GM19467 (cell line): Measurements from ENCODE around the gene ARMH1.
A peak's percentile ranks its signal among the peaks of the same experiment; 100 is the strongest.

Source experiments
- ATAC-seq: cut with Tn5 transposase; IDR thresholded peaks from one replicate; pipeline ENCODE4 v1.9.1; 2021; ENCODE audit warnings: mild to moderate bottlenecking, moderate library complexity; ENCODE audit not compliant: unreplicated experiment

The ARMH1 gene

DNA sequence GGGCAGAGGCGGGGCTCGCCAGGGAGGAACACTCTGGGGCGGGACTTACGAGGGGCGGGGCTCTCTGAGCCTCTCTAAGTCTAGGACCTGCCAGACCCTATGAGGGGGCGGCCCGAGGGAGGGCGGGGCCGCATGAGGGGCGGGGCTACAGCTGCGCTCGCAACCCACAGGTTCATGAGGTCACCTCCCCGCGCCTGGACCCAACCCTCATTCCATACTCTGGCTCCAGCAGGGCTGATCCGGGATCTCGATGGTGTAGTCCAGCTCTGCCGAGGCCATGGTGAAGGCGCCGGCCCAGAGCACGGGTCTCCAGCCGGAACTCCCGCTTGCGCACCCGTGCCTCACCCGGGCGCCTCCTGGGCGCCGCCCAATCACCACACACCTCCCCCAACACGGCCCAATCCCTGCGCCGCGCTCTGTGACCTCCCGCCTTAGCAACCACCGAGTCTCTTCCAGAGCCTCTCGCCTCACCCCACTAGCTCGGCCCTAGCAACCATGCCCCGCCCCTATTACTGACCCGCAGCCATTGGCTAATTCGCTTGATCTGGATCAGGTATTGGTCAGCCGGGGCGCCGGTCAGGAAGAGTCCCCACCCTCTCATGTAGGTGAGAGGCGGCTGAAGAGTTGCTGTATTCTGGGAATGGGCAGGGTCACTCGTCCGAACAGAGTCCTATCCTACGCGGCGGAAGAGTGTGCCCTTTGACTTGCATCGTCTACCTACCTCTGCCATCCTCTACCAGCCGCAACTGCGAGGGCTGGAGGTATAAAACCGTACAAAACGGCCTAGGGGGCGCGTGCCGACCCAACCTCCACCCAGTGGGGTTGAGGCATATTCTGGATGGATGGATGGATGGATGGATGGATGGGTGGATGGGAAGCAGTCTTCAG lies at the start of gene ARMH1, which contains the start of gene TMEM53:
TSS of gene ARMH1 (plus strand) at position 602 of the 888 bp plus-strand sequence. CDS start 14,984 bp downstream, outside the sequence.
TSS of gene TMEM53 (minus strand) at position 369 of the 888 bp plus-strand sequence. CDS start at position 279, 90 bp downstream.
- ATAC-seq = peak; percentile 90

DNA sequence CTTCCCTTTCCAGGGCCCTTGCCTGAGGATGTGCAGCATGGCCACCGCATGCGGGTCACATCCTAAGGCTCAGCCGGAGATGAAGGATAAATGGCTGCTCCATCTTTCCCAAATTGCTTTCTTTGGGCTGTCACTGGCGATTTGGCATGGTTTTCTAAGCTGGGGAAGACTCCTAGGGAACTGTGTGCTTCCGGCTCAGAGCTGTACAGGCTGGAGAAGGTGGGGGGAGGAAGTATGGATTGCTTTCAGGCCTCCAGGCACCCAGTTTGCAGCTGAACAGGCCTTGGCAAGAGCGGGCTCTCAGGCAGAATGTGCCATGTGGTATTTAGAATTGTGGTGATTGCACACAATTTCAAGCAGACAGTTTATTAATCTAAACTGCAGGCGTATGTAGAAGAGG lies 49.2 kb upstream of the ARMH1 start:
- ATAC-seq = no peak

DNA sequence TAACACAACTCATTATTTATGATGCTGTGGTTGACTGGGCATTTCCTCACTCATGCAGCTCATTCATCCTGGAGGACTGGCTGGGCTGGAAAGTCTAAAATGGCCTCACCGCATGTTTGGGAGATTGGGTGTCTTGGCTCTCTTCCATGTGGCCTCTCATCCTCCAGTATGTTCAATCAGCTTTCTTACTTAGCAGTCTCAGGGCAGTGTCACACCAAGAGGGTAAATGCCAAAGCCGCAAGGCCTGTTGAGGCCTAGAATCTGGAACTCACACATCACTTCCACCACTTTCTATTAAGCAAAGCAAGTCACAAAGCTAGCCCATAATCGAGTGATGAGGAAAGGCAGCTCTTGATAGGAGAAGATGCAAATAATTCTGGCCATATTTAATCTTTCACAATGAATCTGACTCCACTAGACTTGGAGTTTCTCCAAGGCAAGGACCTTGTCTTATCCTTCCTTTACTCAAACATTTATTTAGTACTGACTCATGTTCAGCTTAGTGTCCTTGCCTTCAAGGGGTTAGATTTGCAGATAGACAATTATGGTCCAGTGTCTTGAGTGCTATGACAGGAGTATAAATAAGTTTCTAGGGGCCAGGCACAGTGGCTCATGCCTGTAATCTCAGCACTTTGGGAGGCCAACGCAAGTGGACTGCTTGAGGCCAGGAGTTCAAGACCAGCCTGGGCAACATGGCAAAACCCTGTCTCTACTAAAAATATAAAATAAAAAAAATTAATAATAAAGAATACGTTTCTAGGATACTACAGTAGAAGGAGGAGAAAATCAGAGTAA lies 45.4 kb upstream of the ARMH1 start:
- no peak for ATAC-seq

DNA sequence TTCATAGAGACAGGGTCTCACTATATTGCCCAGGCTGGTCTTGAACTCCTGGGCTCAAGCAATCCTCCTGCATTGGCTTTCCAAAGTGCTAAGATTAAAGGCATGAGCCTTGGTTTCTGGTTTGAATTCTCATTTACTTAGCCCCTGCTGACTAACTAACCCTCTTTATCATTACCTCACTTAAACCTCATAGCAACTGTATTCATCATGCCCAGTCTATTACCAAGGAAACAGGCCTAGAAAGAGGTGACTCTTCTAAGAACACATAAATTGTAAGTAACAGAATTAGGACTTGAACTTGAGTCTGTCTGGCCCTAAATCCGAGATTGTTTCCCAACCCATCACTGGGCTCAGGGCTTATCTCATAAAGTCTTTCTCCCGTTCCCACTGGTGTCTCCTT lies 44.4 kb upstream of the ARMH1 start:
- ATAC-seq = no peak

DNA sequence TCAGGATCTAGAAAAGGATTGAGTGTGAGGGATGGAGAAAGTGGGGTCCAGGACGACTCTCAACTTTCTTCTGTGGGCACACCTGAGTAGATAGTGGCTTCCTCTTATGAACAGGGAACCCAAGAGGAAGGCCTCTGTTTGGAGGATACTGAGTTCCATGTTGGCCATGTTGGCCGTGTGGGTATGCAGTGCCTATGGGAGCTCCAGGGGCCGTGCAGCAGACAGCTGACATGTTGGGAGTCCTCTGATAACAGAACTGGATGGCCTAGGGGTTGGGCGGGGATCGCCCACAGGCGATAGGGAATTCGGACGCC lies 43.2 kb upstream of the ARMH1 start:
- ATAC-seq = no peak

DNA sequence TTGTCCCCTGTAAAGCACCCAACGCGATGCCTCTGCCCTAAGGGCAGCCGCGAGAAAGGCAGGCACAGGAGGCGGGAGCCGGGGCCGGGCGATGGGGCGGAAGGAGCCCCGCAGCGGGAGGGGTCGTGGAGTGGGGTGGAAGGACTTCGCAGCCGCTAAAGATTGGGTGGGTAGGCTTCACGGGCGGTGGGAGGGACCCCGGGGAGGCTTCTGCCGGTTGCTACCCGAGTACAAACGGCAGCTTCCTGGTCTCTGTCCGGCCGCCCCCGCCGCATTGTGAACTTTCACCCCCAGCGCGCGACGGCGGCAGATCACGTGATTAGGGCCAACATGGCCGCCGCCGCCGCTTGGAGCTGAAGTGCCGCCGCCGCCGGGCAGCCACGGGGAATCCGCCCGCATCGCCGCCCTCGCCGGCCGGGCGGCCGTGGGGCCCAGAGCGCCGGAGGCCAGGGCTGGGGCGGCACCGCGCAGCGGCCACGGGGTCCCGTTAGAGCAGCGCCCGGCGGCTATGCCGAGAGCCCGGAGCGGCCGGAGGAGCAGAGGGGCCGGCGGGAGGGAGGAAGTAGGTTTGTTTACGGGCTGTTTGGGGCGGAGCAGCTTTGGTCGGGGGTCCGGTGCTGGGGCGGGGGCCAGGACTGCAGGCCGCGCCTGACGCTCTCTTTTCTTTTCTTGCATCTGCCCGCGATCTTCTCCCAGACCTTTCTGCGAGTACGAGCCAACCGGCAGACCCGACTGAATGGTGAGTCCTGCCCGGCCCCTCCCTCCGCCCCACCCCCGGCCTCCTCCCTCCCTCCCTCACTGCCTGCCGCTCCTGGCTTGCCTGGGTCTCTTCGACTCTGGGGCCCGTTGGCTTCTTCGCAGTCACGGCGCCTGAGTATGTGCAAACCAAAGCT lies 42.6 kb upstream of the ARMH1 start:
- ATAC-seq = peak; percentile 61

DNA sequence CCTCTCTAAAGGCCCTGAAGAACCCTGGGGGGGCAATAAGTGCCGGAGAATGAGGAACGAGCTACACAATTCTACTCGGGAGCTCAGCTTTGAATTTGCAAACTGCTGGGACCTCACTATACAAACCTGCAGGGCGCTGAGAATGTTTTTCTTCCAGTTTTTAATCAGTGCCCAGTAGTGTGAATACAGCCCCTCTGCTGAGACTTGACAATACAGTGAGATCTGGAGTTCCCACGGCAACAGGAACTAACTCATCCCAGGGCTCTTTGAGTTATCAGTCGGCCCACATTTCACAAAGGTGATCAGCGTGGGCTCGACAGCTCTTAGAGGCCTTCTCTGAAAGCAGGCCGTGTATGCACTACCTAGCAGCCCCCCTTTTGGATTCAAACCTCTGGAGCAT lies 41.9 kb upstream of the ARMH1 start:
- no peak for ATAC-seq

DNA sequence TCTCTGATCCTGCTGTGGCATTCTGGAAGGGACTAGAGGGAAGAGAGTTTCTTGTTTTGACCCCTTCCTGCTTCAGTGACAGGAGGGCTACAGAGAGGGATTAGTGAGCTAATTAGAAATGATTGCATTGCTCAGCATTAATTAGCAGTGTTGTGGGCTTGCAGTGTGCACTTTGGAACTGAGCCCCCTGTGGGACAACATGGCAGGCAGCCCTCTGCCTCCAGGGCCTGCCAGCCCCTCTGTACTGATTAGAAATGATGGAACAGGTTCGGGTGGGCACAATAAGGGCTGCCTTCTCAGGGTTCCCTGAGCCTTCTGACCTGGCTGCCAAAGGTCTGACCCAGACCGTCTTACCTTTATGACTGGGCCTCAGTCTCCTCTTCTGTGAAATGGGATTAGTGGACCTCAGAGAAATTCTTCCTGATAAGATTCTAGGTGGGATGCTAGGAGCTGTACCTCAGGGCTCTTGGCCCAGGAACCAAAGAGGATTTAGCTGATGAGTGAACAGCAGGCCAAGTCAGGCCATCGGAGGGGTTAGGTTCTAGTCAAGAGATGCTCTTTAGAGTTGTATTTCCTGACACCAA lies 39.8 kb upstream of the ARMH1 start:
- ATAC-seq = no peak

DNA sequence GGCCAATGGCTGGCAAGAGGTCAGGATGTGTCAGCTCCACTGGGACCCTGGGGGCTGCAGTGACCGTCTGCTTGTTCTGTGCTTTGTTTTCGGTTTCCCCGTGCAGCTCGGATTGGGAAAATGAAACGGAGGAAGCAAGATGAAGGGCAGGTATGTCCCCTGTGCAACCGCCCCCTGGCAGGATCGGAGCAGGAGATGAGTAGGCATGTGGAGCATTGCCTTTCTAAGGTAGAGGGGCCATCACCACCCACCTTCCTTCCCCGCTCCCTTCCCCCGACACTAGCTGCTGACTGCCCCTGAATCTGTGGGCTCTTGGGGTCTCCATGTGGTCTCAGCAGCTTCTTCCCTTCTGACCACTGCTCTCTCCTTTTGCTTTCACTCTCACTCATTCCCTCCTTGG lies 39.1 kb upstream of the ARMH1 start:
- ATAC-seq = no peak

DNA sequence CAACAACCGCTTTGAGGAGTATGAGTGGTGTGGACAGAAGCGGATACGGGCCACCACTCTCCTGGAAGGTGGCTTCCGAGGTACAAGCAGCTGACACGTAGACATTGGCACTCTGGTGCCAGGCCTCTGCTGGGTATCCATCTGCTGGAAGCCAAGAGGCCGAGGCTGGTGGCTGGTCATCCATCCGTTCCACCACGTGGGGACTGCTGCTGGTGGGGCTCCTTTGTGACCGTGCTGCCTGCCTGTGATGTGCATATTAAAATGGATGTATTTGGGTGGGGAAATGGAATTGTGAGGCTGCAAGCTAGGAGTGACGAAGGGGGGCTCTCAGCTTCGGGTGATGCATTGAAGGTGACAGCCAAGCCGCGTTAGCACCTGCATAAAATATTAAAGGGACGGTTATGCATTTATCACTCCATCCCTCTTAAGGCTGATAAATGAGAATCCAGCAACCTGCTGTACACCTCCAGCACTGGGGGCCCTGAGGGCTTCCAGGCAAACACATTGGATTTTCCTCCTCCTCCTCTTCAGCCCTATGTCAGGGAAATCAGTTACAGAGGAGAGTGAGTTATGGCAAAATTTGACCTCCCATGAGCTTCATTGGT lies 38.3 kb upstream of the ARMH1 start:
- no peak for ATAC-seq

DNA sequence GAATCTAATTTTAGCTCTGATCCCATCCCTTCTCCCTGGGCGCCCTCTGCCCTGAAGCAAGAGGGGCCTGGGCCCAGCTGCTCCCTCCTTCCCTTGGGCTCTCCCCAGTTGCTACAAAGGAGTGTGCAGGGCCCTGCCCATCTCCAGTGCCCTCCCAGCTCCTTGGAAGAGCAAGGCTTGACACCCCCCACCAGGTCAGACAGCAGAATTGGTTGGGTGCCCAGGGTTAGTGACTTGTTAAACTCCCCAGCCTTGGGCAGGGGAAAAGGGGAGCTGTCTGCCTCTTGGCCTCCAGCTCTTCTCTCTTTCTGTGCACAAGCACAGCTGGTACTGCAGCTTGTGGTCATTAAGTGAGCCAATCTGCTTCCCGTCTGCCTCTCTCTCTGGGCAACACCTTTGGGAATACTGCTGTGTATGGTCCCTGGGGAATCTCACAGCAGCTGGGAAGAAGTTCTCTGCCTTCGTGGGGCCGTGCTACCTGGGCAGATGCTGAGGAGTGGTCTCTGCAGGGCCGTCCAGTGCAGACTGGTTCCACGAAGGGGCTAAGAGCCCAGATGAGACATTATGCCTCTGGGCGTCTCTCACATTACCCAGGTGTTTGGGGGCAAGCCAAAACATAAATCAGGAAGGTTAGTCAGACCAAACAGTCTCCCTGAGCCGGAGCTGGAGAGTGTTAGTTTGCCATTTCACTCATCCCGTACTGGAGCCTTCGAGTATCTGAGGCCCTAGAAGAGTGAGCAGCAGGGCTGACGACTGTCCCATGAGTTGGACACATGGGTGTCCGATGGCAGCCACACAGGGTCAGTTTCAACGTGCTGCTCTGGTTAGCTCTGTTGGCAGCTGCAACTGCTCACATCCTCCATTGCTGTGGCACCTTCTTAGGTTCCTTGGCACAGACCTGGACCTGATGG lies 37.6 kb upstream of the ARMH1 start:
- no peak for ATAC-seq

DNA sequence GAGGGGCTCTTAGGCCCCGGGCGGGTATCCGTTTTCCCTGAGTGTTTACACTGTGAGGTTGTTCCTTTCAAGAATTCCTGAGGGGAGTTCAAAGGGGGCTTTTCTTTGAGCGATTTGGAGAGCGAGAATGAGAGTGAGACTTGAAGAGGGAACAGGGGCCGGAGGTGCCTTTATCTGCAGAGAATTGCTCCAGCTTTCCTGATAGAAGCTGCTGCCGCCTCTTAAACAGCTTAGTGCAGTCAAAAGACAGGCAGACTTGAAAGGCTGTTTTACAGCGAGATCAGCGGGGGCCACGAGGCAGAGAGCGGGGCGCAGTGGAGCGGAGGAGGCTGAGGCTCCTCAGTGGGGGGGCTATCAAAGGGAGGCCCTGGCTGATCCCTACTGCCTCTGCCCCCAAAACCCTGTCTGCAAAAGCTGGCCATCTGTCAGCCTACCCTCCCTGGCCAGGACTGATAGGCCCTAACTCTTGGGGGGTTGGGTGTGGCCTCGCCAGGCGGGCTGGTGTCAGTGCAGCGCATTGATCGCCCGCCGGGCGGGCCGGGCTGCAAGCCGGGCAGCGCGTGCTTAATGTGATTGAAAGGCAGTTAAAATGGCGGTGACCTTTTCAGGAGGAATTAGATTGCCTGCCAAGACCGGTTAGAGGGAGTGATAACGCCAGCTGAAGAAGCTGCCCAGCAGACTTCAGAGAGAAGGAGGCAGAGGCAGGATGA lies 36.7 kb upstream of the ARMH1 start:
- ATAC-seq = no peak

DNA sequence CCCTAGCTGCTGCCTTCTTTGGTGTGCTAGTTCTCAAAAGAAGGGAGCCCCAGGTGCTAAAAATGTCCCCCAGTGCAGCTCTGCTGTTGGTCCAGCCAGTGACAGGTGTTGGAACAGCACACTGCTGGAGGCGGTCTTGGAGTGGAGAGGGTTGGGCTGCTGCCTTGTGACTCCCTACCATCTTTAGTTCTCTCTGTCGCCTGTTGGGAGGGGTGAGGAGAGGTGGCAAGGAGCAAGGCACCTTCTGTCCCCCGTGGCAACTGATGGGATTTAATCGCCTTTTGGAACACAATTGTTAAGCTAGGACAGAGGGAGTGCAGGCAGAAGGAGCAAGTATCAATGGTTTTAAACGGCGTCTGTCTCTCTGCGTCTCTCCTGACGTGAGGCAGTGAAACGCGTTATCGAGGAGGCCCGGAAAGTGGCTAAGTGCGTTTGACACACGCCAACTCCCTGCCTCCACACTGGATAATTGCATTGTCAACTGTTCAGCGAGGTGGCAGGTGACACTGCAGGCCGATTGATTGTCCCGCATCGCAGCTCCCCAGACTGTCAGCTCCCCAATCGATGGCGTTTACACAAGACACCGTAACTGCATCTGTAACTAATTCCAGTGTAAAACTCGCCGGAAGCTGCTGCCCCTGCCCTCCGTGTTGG lies 34.2 kb upstream of the ARMH1 start:
- no peak for ATAC-seq

DNA sequence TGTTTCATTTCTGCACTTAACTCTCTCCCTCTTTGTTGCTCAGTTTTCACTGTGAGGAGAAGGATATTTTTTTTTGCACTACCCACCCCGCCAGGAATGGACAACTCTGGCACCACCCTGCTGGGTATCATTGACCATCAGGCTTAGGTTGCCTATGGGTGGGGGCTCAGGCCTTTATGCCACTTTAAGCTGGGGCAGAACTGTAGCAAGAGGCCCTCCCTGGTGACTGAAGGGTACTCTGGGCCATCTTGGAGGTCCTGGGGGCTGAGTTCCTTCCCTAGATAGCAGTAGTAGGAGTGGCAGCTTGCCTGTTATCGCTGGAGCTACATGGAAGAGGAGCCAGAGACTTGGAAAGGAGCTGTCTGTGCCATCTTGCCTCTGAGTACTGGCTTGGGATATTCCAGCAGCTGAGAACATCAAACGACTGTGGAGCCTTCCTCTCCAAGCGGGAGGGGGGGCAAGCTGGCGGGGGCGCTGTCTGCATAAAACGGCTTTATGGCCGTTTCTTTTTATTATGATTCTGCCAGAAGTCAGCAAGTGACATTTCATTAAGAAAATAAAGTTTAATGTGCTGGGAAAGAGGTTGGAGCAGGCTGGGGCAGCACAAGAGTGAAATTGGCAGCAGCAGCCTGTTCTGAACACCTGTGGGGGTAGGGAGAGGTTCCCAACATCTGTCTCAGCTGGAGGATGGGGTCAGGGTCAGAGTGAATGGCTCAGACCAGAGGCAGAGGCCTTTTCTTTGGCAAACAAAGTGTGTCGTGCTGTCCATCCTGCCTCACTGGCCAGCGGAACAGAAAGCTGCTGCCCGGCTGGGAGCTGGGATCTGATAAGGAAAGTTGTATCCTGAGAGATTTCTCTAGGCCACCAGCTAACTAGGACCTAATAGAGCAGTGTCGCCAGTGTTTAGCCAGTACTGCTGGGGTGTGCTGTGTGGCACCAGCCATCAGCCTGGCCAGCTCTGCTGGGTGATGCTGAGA lies 33.1 kb upstream of the ARMH1 start:
- ATAC-seq = no peak

DNA sequence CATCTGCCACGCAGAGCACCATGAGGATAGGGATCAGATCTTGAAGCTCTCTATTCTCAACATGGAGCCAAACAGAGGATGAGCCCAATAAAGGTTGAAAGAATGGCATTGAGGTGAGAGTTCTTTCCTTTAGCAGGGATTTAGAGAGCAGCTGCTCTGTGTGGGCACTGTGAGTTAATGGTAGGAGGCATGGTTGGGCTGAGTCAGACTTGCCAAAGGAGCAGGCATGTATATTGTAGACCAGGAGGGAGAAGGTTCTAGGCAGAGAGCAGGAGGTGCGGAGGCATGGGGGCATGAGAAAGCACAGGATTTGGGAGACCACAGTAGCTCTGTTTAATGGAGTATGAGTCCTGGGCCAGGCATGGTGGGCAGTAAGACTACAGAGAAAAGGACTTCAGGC lies 32.3 kb upstream of the ARMH1 start:
- no peak for ATAC-seq

DNA sequence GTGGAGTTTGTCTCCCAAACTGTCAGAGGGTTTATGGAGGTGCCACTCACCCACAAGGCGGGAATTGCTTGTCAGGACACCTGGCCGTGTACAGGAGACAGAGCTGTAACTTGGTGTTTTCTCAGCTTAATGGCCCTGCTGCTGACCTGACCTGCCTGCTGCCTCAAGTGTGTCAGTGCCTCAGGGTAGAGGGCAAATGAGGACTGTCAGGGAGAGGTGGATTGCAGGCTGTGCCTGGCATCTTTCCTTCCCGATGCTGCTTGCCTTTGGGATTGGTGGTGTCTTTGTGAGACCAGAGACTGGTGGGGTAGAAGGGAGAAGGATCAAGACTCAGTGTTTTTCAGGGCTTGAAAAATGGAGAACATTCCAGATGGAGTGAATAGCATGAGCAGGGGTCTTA lies 31.6 kb upstream of the ARMH1 start:
- no peak for ATAC-seq
